Endothelial cell of umbilical vein (primary cell): ENCODE measurements around the gene KCNC1. TPM values are rescaled to one million over a fixed set of nuclear protein-coding genes. Genes with fewer than 3 reads are reported as not detected.

Experiments used
- BruUV-seq: library from RNA; stranded (reverse); fragments of 400-500 nt; replicated peaks from 2 replicates; lab custom pipeline; 2021; lab: Mats Ljungman, UMichigan
- CTCF ChIA-PET: fragments of 300-600, 350-600 bp; sonication (Branson Sonifier 250); formaldehyde crosslinking; loops from one replicate; lab custom pipeline; 2021; ENCODE audit warnings: antibody characterized with exemption, inconsistent platforms; lab: Charles Lee
- POLR2A ChIA-PET: fragments of 300-600, 350-600 bp; sonication (Branson Sonifier 250); formaldehyde crosslinking; loops from one replicate; lab custom pipeline; 2021; ENCODE audit warnings: antibody characterized with exemption, inconsistent platforms; lab: Charles Lee
- DNase-seq: peaks from one replicate; pipeline ENCODE4 v3.0.0-alpha.2; 2011; ENCODE audit warnings: low read depth, low spot score
- FAIRE-seq: peaks from 2 replicates; lab custom pipeline; 2011; peaks lifted over from hg19 to GRCh38; lab: Jason Lieb, UNC
- H2AFZ ChIP-seq: 2 replicates; pipeline ENCODE4 v1.6.0; 2012; ENCODE audit warnings: low read depth, low read length, control low read depth, inconsistent platforms
- H3K27ac ChIP-seq: 2 replicates; pipeline ENCODE4 v1.5.1; 2011; ENCODE audit warnings: low read depth, mild to moderate bottlenecking, control low read depth, low read length, moderate library complexity; ENCODE audit not compliant: insufficient read depth
- H3K27me3 ChIP-seq, 2 experiments: 2 replicates each; pipeline versions ENCODE4 v1.6.0 to v1.6.1; 2011; ENCODE audit warnings: low read length in 2 of 2, mixed read lengths in 1 of 2; ENCODE audit not compliant: control insufficient read depth in 2 of 2, insufficient read depth in 2 of 2
- H3K36me3 ChIP-seq, 2 experiments: 2 replicates in 1 of 2; 3 replicates in 1 of 2; pipeline ENCODE4 v1.5.1; 2011; ENCODE audit warnings: low read length in 2 of 2, mild to moderate bottlenecking in 1 of 2, moderate library complexity in 1 of 2; ENCODE audit not compliant: control insufficient read depth in 2 of 2, insufficient read depth in 2 of 2; ENCODE audit errors: extremely low read depth in 1 of 2
- H3K4me1 ChIP-seq: 3 replicates; pipeline ENCODE4 v1.5.1; 2011; ENCODE audit warnings: mild to moderate bottlenecking, low read length; ENCODE audit not compliant: control insufficient read depth, insufficient read depth; ENCODE audit errors: extremely low read depth
- H3K4me2 ChIP-seq: 2 replicates; pipeline ENCODE4 v1.6.1; 2011; ENCODE audit warnings: low read length, control low read depth, mixed read lengths; ENCODE audit not compliant: insufficient read depth
- H3K4me3 ChIP-seq, 3 experiments: fragments of 200-600 bp in 1 of 3; sonication (generic), shearing (Covaris generic) in 1 of 3; replicated peaks in 1 of 3; 2 replicates each; pipeline ENCODE4 v1.5.1; 2011 to 2016; ENCODE audit warnings: control low read depth in 3 of 3, low read length in 3 of 3, mild to moderate bottlenecking in 2 of 3, inconsistent platforms in 1 of 3, low read depth in 1 of 3, moderate library complexity in 1 of 3; ENCODE audit not compliant: insufficient read depth in 1 of 3
- H3K79me2 ChIP-seq: 2 replicates; pipeline ENCODE4 v1.6.0; 2012; ENCODE audit warnings: low read length, inconsistent platforms; ENCODE audit not compliant: control insufficient read depth, insufficient read depth
- H3K9ac ChIP-seq: replicated peaks from 2 replicates; pipeline ENCODE3; 2011; ENCODE audit warnings: low read length, control low read depth; ENCODE audit not compliant: insufficient read depth; ENCODE audit errors: extremely low read depth
- H3K9me1 ChIP-seq: replicated peaks from 3 replicates; pipeline ENCODE4 v1.6.0; 2011; ENCODE audit warnings: mild to moderate bottlenecking, low read length; ENCODE audit not compliant: control insufficient read depth, insufficient read depth; ENCODE audit errors: extremely low read depth
- H3K9me3 ChIP-seq: replicated peaks from 2 replicates; pipeline ENCODE4 v1.5.1; 2012; ENCODE audit warnings: low read length, inconsistent platforms; ENCODE audit not compliant: control insufficient read depth, insufficient read depth
- H4K20me1 ChIP-seq: replicated peaks from 2 replicates; pipeline ENCODE3; 2011; ENCODE audit warnings: mild to moderate bottlenecking, low read length; ENCODE audit not compliant: control insufficient read depth, insufficient read depth; ENCODE audit errors: extremely low read depth
- CTCF ChIP-seq, 2 donors: IDR thresholded peaks; 1 replicate in 1 of 2; 2 replicates in 1 of 2; pipeline ENCODE4 v1.5.1; 2011; ENCODE audit warnings: low read length in 2 of 2, mild to moderate bottlenecking in 2 of 2, moderate library complexity in 2 of 2, control low read depth in 1 of 2, inconsistent platforms in 1 of 2, low read depth in 1 of 2; ENCODE audit not compliant: insufficient read depth in 1 of 2; ENCODE audit errors: extremely low read depth in 1 of 2
- EZH2 ChIP-seq: IDR thresholded peaks from 2 replicates; pipeline ENCODE4 v1.6.1; 2012; ENCODE audit warnings: borderline replicate concordance, low read depth, mild to moderate bottlenecking, moderate library complexity, low read length, inconsistent platforms; ENCODE audit not compliant: severe bottlenecking
- FOS ChIP-seq: IDR thresholded peaks from 2 replicates; pipeline ENCODE4 v1.6.1; 2011; ENCODE audit warnings: mild to moderate bottlenecking, low read length, moderate library complexity, borderline replicate concordance; ENCODE audit not compliant: insufficient read depth
- GATA2 ChIP-seq: IDR thresholded peaks from 2 replicates; pipeline ENCODE4 v1.7.0; 2011; ENCODE audit warnings: low read depth, mild to moderate bottlenecking, moderate library complexity, mixed read lengths, low read length; ENCODE audit not compliant: insufficient read length, insufficient read depth
- JUN ChIP-seq: IDR thresholded peaks from 2 replicates; pipeline ENCODE4 v1.6.1; 2011; ENCODE audit warnings: borderline replicate concordance, low read depth; ENCODE audit not compliant: insufficient read length, insufficient read depth
- MAX ChIP-seq: IDR thresholded peaks from 2 replicates; pipeline ENCODE4 v1.6.1; 2011; ENCODE audit not compliant: insufficient read depth, insufficient read length
- MYC ChIP-seq: IDR thresholded peaks from one replicate; pipeline ENCODE4 v1.6.1; 2011; ENCODE audit warnings: mild to moderate bottlenecking, low read depth, low read length
- POLR2A ChIP-seq: IDR thresholded peaks from 2 replicates; pipeline ENCODE4 v1.6.1; 2012; ENCODE audit warnings: low read depth, mild to moderate bottlenecking, control low read depth, low read length
- POLR2AphosphoS5 ChIP-seq: IDR thresholded peaks from 2 replicates; pipeline ENCODE4 v1.6.1; 2012; ENCODE audit warnings: low read depth, mild to moderate bottlenecking, control low read depth, low read length, moderate library complexity; ENCODE audit not compliant: insufficient read depth
- dilution Hi-C: fragments of 300-500 bp; cut with MboI; formaldehyde crosslinking; loops from one replicate; pipeline ENCODE4 v1.15.0; 2019; ENCODE audit warnings: low sequenced_read_pairs; ENCODE audit not compliant: extremely low pct_ligation_motif_present
- intact Hi-C: fragments of 100-400 bp; cut with micrococcal nuclease; formaldehyde crosslinking; loops from one replicate; pipeline ENCODE4 v1.10.0; 2022
- polyA plus RNA-seq, 4 experiments: library from polyadenylated mRNA; depleted of rRNA in 3 of 4; stranded (reverse) in 3 of 4; unstranded in 1 of 4; fragments of >200 nt; gene quantifications; 2 replicates each; pipeline versions ENCODE4 v1.2.1 to v1.2.3, GENCODE V29; 2011 to 2012; ENCODE audit warnings: missing spikeins in 1 of 4
- total RNA-seq: library from RNA; stranded (reverse); gene quantifications from 2 replicates; pipeline ENCODE4 v1.2.3, GENCODE V29; 2021

KCNC1 gene
- total and polyA plus RNA-seq, 2 donors (not counting 3 experiments of a cell fraction or from before 2014, with no cell fraction given): not detected

GRCh38 chr11:17730137-17730536 lies 4.4 kb upstream of the KCNC1 start:
- no peaks in the 10 kb centered on the region for H4K20me1 ChIP-seq
- TF ChIP-seq FOS (no peak), POLR2AphosphoS5 (no peak), POLR2A (no peak), EZH2 (no peak), MAX (no peak), CTCF (IDR thresholded peaks at IDR 0.05; ENCODE audit: extremely low read depth in 1 of 2, insufficient read depth in 1 of 2, low read depth in 1 of 2, low read length in 2 of 2) (no peak), MYC (no peak), JUN (no peak), GATA2 (no peak)
- H2AFZ ChIP-seq: no peak overlapping the region
- dilution Hi-C loops: no loop called here
- intact Hi-C loops: loop anchor here (1.0 to 10.0 kb wide), 2 partner anchors 131 to 375 kb away; partner anchors contain the start of gene SAAL1
- H3K79me2 ChIP-seq: no peaks in the 10 kb centered on the region
- H3K27ac ChIP-seq: no peak overlapping the region
- FAIRE-seq (no peak), DNase-seq (no peak)
- H3K4me2 ChIP-seq: no peak overlapping the region
- no peak overlapping the region for H3K4me3 ChIP-seq
- peaks cover 23 to 28% of the 10 kb centered on the region in 2 experiments for H3K27me3 ChIP-seq
- CTCF ChIA-PET: interaction anchor here (0.8 to 7.5 kb wide), 23 partner anchors 9 to 380 kb away, joined by 3 to 593 read pairs (median 6); no protein-coding TSS in a partner anchor
- H3K9ac ChIP-seq: no peak overlapping the region
- H3K4me1 ChIP-seq: peaks cover 7% of the 10 kb centered on the region
- no peaks in the 10 kb centered on the region for H3K9me1 ChIP-seq
- H3K36me3 ChIP-seq: no peaks in the 10 kb centered on the region
- no peaks in the 10 kb centered on the region for H3K9me3 ChIP-seq
- BruUV-seq: no TSS peak
- POLR2A ChIA-PET: no interaction called here
